Measurements from ENCODE around the gene MMP17.

Gene MMP17

GRCh38 chr12:131827961-131828534 lies at the start of gene MMP17:
Gene MMP17 (plus strand): TSS chr12:131828393. CDS start chr12:131828495, 102 bp downstream.
- peak; percentile 18 to 41 for DNase-seq

DNA sequence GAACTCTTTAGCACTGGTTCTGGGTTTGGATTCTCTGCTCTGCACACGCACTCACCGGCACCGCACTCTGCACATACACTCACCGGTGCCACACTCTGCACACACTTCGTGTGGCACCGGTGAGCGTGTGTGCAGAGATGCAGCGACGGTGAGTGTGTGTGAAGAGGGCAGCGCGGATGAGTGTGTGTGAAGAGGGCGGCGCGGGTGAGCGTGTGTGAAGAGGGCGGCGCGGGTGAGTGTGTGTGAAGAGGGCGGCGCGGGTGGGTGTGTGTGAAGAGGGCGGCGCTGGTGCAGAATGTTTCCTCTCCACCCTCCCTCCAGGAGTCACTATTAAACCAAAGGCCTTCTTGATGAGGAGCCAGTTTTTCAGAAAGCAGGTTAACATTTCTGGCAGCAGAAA lies 49.2 kb upstream of the MMP17 start:
- no peak for DNase-seq

DNA sequence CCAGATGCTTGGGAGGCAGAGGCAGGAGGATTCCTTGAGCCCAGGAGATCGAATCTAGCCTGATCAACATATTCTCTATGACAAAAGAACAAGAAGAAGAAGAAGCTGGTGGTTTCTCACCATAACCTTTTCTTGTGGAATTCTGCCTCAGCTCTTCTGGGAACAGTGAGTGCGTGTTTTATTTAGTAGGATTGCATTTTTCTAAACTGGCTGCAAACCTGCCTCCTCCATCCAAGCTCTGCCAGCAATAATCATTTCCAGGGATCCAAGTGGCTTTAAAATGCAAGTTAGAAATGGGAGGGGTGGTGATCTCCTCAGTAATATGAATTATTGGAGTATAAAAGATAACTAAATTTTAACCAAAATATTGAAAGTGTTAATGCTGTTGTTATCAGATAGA lies 46.1 kb upstream of the MMP17 start:
- DNase-seq: no peak

- DNase-seq: no peak
Observed at GRCh38 chr12:131783915-131784541, 44.2 kb upstream of the MMP17 start.

DNA sequence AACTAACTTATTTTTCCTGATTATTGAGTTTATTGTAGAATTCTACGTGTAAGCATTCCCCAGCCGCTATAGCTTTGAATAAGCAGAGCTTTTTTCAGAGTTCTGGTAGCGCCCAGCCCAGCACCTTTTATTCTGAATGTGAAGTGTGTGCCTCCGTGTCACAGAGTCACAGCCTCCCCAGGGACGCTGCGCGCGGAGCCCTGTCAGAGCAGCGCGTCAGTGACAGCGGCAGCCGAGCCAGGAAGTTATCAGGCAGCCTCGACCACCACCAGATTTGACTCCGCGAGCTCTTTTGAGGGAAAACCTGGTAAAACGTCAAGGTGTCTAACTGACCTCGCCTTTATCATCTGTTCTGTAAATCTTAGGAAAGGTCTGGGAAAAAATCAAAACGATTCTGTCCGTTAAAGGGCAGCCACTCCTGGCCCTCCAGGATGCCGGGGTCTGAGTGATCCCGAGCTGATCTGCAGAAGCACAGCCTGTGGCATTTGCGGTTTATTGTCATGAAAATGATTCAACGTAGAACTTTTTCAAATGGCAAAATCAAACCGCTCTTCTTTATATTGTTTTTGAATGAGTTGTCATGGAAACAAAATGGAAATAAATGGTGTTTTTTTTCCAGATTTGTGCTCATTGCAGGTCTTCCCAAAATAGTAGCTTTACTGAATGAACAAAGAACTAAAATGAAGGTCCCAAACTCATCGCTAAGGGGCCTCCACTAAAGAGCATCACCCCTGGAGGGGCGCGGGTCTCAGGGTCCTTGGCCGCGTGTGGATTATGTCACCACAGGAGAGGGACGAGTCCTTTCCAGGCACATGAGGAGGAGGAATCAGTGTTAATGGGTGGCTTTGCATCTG lies 43.1 kb upstream of the MMP17 start:
- DNase-seq: no peak

GRCh38 chr12:131785763-131786330 lies 42.3 kb upstream of the MMP17 start:
- no peak for DNase-seq

- no peak for DNase-seq
Observed at GRCh38 chr12:131786331-131786730, 41.9 kb upstream of the MMP17 start.

- no peak for DNase-seq
Observed at GRCh38 chr12:131787143-131787660, 41.0 kb upstream of the MMP17 start.

- DNase-seq: no peak
Observed at GRCh38 chr12:131788070-131788469, 40.1 kb upstream of the MMP17 start.

GRCh38 chr12:131789638-131790037 lies 38.6 kb upstream of the MMP17 start:
- DNase-seq: no peak

GRCh38 chr12:131793243-131794022 lies 34.8 kb upstream of the MMP17 start:
- no peak for DNase-seq

GRCh38 chr12:131794061-131794460 lies 34.1 kb upstream of the MMP17 start:
- no peak for DNase-seq

DNA sequence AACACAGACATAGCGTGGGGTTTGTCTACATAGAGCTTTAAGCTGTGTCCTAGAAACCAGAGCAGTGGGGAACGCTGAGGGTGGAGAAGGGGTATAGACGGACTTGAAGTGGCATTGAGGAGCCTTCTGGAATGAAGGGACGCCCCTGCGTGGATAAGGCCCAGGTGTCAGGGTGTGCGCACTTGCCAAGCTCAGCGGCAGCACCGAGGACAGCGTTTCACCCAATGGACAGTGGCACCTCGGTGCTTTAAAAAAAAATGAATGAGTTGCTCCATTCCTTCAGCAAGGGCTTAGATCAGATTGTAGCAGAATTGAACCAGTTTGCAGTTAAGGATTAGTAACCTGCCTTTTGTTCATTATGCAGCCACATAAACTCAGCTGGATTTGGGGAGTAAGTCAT lies 33.6 kb upstream of the MMP17 start:
- no peak for DNase-seq

DNA sequence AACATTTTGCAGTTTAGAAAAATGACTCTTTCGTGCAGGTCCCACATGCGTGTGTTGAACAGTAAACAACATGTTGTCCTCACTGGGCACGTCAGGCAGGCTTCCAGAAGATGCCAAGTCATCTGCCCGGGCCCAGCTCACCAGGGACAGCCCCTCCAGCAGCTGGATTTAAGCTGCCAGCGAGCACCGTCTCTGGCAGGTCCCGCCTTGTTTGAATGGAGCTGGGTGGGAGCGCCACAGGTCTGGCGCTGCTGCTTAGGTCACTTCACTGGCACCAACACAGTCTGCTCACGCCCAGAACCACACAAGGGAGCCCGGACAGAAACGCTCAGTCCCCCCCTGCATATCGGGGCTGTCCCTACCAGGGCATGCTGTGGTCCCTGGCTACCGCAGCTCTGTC lies 33.1 kb upstream of the MMP17 start:
- no peak for DNase-seq

GRCh38 chr12:131795690-131796410 lies 32.3 kb upstream of the MMP17 start:
- no peak for DNase-seq

DNA sequence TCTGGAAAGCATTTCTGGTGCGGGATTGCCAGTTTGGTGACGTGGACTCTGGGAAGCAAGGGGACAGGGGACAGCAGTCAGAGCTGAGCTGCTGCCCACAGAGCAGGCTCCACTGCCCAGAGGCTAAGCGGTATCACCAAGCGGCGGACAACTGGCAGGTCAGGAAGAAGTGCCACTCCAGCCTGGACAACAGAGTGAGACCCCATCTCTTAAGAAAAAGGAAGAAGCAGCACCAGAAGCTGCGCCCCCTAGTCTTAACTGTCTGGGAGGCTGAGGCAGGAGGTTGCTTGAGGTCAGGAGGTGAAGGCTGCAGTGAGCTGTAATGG lies 31.8 kb upstream of the MMP17 start:
- DNase-seq: no peak

GRCh38 chr12:131796754-131797587 lies 31.2 kb upstream of the MMP17 start:
- DNase-seq: no peak

- DNase-seq: no peak
Observed at GRCh38 chr12:131797588-131797934, 30.6 kb upstream of the MMP17 start.

- no peak for DNase-seq
Observed at GRCh38 chr12:131799195-131799594, 29.0 kb upstream of the MMP17 start.

GRCh38 chr12:131799828-131800593 lies 28.2 kb upstream of the MMP17 start:
- no peak for DNase-seq

All from CD4-positive, alpha-beta T cell treated with Interferon alpha-2 for 1 hour (primary cell).